Neural cell (in vitro differentiated cells): ENCODE measurements around the gene APLF. TPM values are rescaled to one million over a fixed set of nuclear protein-coding genes. Genes with fewer than 3 reads are reported as not detected.

ENCODE experiments used
- H2AFZ ChIP-seq: fragments of 200-600, 300-800 bp; sonication (generic), shearing (Covaris generic); 2 replicates; pipeline ENCODE4 v1.6.0; 2014; ENCODE audit warnings: low read depth, mild to moderate bottlenecking, antibody characterized with exemption, low read length, moderate library complexity
- H3F3A ChIP-seq: fragments of 200-600 bp; shearing (Covaris generic); 2 replicates; pipeline ENCODE4 v1.6.1; 2016; ENCODE audit warnings: mild to moderate bottlenecking, moderate library complexity, mixed read lengths, antibody characterized with exemption, low read length; ENCODE audit not compliant: insufficient read depth, poor library complexity, severe bottlenecking
- H3K27ac ChIP-seq: fragments of 200-600, 300-800 bp; sonication (generic), shearing (Covaris generic); 2 replicates; pipeline ENCODE4 v1.5.1; 2014; ENCODE audit warnings: mild to moderate bottlenecking, low read length, moderate library complexity
- H3K27me3 ChIP-seq: fragments of 300-800, 200-600 bp; sonication (generic), shearing (Covaris generic); 2 replicates; pipeline ENCODE4 v1.6.0; 2014; ENCODE audit warnings: mild to moderate bottlenecking, low read depth, low read length, moderate library complexity; ENCODE audit not compliant: insufficient read depth
- H3K36me3 ChIP-seq: fragments of 300-800, 200-600 bp; sonication (generic), shearing (Covaris generic); 2 replicates; pipeline ENCODE4 v1.5.1; 2014; ENCODE audit warnings: mild to moderate bottlenecking, antibody characterized with exemption, low read length, moderate library complexity; ENCODE audit not compliant: insufficient read depth
- H3K4me2 ChIP-seq: fragments of 300-800, 200-600 bp; sonication (generic), shearing (Covaris generic); 2 replicates; pipeline ENCODE4 v1.6.0; 2014; ENCODE audit warnings: mild to moderate bottlenecking, low read length
- H3K4me3 ChIP-seq: fragments of 300-800, 200-600 bp; sonication (generic), shearing (Covaris generic); 2 replicates; pipeline ENCODE4 v1.5.1; 2014; ENCODE audit warnings: mild to moderate bottlenecking, low read length, moderate library complexity
- H3K79me2 ChIP-seq: fragments of 200-600 bp; shearing (Covaris generic); replicated peaks from 2 replicates; pipeline ENCODE4 v1.6.0; 2014; ENCODE audit warnings: mild to moderate bottlenecking, low read length, moderate library complexity; ENCODE audit not compliant: insufficient read depth
- H3K9ac ChIP-seq: fragments of 300-800, 200-600 bp; sonication (generic), shearing (Covaris generic); 2 replicates; pipeline ENCODE4 v1.6.1; 2016; ENCODE audit warnings: mild to moderate bottlenecking, low read length, mixed read lengths
- H3K9me2 ChIP-seq: fragments of 200-600 bp; shearing (Covaris generic); 2 replicates; pipeline ENCODE4 v1.6.1; 2016; ENCODE audit warnings: mild to moderate bottlenecking, low read length, mixed read lengths; ENCODE audit not compliant: insufficient read depth
- H3K9me3 ChIP-seq: fragments of 200-600, 300-800 bp; sonication (generic), shearing (Covaris generic); 2 replicates; pipeline ENCODE4 v1.6.1; 2016; ENCODE audit warnings: mild to moderate bottlenecking, mixed run types, low read length, moderate library complexity, mixed read lengths
- H4K20me1 ChIP-seq: fragments of 200-600 bp; shearing (Covaris generic); 2 replicates; pipeline ENCODE4 v1.6.1; 2016; ENCODE audit warnings: mild to moderate bottlenecking, mixed run types; ENCODE audit not compliant: insufficient read depth
- CTCF ChIP-seq: fragments of 450-650 bp; IDR thresholded peaks from 2 replicates; pipeline ENCODE4 v1.5.1; 2014; ENCODE audit warnings: antibody characterized with exemption, mild to moderate bottlenecking, moderate library complexity; ENCODE audit not compliant: poor library complexity, severe bottlenecking
- EP300 ChIP-seq: fragments of 450-650 bp; conservative IDR thresholded peaks from 2 replicates; pipeline ENCODE4 v1.6.1; 2014; ENCODE audit warnings: antibody characterized with exemption, mild to moderate bottlenecking, moderate library complexity; ENCODE audit not compliant: poor library complexity, severe bottlenecking
- EZH2 ChIP-seq: fragments of 200-600, 300-800 bp; shearing (Covaris generic), sonication (generic); IDR thresholded peaks from 2 replicates; pipeline ENCODE4 v1.6.1; 2014; ENCODE audit warnings: antibody characterized with exemption, low read length, borderline replicate concordance, mild to moderate bottlenecking; ENCODE audit not compliant: insufficient read depth, poor library complexity, severe bottlenecking
- MXI1 ChIP-seq: fragments of 450-650 bp; conservative IDR thresholded peaks from 2 replicates; pipeline ENCODE4 v1.6.1; 2014; ENCODE audit warnings: antibody characterized with exemption, mild to moderate bottlenecking; ENCODE audit not compliant: poor library complexity, severe bottlenecking
- POLR2AphosphoS5 ChIP-seq: IDR thresholded peaks from 2 replicates; pipeline ENCODE4 v1.6.1; 2012
- RAD21 ChIP-seq: fragments of 450-650 bp; conservative IDR thresholded peaks from 2 replicates; pipeline ENCODE4 v1.6.1; 2014; ENCODE audit warnings: antibody characterized with exemption, mild to moderate bottlenecking, moderate library complexity
- REST ChIP-seq: IDR thresholded peaks from 2 replicates; pipeline ENCODE4 v1.6.1; 2012; ENCODE audit warnings: borderline replicate concordance
- SMC3 ChIP-seq: fragments of 450-650 bp; conservative IDR thresholded peaks from 2 replicates; pipeline ENCODE4 v1.6.1; 2014; ENCODE audit warnings: antibody characterized with exemption, mild to moderate bottlenecking, moderate library complexity; ENCODE audit not compliant: poor library complexity
- TAF1 ChIP-seq: IDR thresholded peaks from 2 replicates; pipeline ENCODE4 v1.6.1; 2012; ENCODE audit warnings: low read depth
- polyA plus RNA-seq: library from polyadenylated mRNA; depleted of rRNA; stranded (reverse); fragments of >200 nt; gene quantifications from 2 replicates; pipeline ENCODE4 v1.2.3, GENCODE V29; 2014

APLF gene
- polyA plus RNA-seq, 1 donor from 2014 or later, result 0.45 TPM

- Histone ChIP-seq H3K9me3 (no peaks in the 10 kb centered on the region), H3K27me3 (no peaks in the 10 kb centered on the region), H3K9me2 (no peaks in the 10 kb centered on the region), H3K4me2 (no peak overlapping the region), H3K79me2 (no peaks in the 10 kb centered on the region), H2AFZ (no peak overlapping the region), H3K9ac (no peak overlapping the region), H3K27ac (no peak overlapping the region), H3F3A (no peaks in the 10 kb centered on the region), H4K20me1 (no peaks in the 10 kb centered on the region), H3K4me3 (no peak overlapping the region), H3K36me3 (no peaks in the 10 kb centered on the region)
- TF ChIP-seq EZH2 (no peak), POLR2AphosphoS5 (no peak), REST (no peak), CTCF (no peak), EP300 (no peak), TAF1 (no peak), RAD21 (no peak), SMC3 (no peak), MXI1 (no peak)
Observed at GRCh38 chr2:68514316-68514929, 47.0 kb downstream of the APLF start.

- Histone ChIP-seq H2AFZ (no peak overlapping the region), H3K9me2 (no peaks in the 10 kb centered on the region), H3K9ac (no peak overlapping the region), H3F3A (no peaks in the 10 kb centered on the region), H3K27me3 (no peaks in the 10 kb centered on the region), H3K9me3 (no peaks in the 10 kb centered on the region), H3K27ac (no peak overlapping the region), H3K4me3 (no peak overlapping the region), H3K36me3 (no peaks in the 10 kb centered on the region), H3K79me2 (no peaks in the 10 kb centered on the region), H4K20me1 (no peaks in the 10 kb centered on the region), H3K4me2 (no peak overlapping the region)
- TF ChIP-seq CTCF (no peak), EZH2 (no peak), EP300 (no peak)
Observed at GRCh38 chr2:68516051-68516955, 48.9 kb downstream of the APLF start.
